DMS79 treated with DMSO at 0.1 percent for 48 hours (cell line): Measurements from ENCODE around the gene FRMD4A.
"Not testable (repeated sequence)": the region's sequence is repeated elsewhere in the genome, so short reads cannot be mapped to it uniquely, and the experiment has no call there.

ENCODE experiments used
- DNase-seq: peaks from one replicate; lab custom pipeline; 2025; lab: John Stamatoyannopoulos, UW

FRMD4A gene

DNA sequence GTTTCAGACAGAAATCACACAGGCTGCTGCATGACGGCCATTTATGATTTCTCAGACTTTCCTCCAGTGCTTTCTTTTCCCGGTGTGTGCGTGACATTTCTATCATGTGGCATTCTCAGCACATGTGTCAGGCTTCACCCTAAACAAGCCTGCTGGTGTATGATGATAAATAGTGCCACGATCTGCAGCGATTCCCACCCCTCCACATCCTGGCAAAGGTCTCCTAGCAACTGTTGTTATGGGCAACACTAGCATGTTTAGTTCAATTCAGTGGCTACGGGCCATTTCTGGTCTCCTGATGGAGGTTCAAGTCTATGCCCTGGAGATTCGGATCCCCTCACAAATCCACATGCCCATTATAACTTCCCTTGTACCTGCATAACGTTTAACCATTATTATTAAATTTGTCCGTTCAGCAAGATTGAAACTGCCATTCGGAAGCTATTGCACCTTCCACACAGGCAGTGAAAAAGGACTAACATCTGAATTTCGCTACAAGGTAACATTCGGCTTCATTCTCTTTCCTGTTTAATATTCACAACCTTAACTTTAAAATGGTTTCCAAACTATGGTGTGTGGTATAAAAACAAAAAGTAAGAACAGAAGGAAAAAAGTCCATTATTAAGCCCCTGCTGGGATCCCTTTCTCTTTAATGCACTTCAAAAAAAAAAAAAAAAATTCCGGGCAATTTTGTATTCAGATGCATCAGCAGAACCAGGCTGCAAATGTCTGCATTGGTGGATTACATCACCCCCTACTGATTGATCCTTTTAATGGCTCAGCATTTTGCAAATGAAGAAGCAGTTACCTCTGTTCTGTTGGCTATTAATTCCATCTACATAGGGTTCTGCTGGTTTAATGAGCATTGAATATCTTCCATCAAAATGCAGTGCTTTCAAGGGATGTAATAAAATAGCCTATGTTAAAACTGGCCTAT lies 90.2 kb downstream of the FRMD4A start:
- DNase-seq, result no peak

DNA sequence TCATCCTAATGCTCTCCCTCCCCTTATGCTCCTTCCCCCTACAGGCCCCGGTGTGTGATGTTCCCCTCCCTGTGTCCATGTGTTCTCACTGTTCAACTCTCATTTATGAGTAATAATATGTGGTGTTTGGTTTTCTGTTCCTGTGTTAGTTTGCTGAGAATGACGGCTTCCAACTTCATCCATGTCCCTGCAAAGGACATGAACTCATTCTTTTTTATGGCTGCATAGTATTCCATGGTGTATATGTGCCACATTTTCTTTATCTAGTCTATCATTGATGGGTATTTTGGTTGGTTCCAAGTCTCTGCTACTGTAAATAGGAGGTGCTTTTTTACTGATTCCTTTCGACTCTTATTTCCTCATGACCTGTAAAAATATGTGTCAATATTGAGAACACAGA lies 92.1 kb downstream of the FRMD4A start:
- DNase-seq, result not testable (repeated sequence)

DNA sequence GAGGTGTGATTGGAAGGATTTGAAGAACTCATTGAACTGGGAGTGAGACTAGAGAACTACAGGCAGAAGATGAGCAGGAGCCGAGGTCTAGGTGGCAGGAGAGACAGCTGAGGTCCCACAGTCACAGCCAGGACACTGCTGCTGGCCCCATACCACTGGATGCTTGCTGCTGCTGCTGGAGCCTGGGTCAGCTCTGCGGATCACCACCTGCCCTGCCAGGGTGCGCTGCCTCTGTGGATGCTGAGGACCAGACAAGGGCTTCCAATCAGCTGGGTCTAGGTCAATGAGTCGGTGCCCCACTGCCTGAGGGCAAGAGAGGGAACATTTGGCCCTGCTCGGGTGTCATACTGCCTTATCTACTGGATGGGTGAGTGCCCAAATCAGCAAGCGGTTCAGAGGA lies 94.4 kb downstream of the FRMD4A start:
- no peak for DNase-seq

DNA sequence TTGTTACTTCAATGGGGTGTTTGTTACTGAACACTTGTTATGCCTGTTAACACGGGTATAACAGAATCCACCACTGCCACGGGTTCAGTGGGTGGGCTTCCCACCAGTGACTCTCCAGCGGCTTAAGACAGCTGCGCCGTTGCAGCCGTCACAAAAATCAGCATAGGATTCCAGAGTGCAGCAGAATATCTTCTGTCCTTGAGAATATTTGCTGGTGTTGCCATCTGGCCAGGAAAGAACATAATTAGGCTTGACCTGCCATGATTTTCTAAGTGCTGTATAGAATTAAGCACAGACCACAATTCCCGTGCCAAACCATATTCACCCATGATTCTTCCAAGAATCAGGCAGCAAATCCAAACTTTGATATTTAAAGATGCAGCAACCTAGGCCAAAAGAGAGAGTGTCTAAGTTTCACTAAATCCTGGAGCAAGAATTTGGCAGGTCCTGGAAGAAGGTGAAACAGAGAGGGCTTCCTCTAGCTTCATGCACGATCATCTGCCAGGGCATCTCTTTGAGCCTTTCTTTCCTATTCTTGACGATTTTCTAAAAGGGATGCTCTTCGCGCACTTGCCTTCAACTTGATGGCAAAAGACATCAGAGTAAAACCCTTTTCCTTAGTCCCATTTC lies 95.0 kb downstream of the FRMD4A start:
- DNase-seq, result no peak

DNA sequence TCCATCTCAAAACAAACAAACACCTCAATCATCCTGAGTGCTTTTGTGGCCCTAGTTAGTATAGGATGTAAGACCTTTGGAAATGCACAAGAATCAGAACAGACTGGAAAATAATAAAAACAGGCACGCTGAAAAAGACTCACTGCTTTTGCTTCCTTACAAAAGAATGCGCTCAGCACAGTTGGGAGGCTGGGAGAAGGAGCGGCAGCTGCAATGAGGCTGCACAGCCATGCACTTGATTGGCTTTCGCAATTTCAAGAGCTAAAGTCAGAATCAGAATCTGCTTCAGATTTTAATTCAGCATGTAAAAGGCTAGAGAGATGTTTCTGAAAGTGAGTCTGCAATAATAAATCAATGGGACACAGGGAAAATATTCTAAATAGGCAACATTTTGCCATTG lies 97.2 kb downstream of the FRMD4A start:
- no peak for DNase-seq

DNA sequence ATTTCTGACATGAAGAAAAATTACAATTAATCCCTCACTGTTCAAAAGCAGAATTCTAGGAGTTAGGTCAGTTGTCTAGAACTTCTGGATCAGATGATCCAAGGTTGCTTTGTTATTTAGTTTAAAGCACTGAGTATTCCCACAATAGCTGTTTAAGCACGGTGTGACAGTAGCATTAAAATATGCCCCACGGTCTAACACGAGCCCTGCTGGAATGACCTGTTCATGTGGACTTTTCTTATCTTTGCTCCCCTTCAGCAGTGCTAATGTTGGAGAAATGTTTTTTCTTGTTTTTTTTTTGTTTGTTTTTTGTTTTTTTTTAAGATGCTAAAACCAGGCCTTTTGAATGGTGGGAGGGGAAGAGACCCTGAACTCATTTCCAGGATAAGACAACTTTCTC lies 101.9 kb downstream of the FRMD4A start:
- DNase-seq, result not testable (repeated sequence)

DNA sequence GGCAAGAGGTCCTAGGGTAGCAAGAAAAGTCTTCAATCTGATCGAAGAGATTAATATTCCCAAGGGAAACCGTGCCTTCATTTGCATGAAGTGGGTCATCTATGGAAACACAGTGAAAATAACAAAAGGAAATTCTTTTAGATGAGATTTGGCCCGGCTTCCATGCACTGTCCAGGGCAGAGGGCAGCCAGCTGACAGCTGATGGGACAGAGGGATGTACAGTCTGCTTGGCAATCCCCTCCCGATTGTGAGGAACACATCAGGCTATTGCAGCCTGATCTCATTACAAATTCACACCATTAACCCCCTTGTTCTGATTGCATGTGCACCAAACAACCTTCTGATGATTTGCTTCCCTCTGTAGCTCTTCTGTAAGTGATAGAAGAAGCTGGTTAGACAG lies 105.3 kb downstream of the FRMD4A start:
- no peak for DNase-seq

DNA sequence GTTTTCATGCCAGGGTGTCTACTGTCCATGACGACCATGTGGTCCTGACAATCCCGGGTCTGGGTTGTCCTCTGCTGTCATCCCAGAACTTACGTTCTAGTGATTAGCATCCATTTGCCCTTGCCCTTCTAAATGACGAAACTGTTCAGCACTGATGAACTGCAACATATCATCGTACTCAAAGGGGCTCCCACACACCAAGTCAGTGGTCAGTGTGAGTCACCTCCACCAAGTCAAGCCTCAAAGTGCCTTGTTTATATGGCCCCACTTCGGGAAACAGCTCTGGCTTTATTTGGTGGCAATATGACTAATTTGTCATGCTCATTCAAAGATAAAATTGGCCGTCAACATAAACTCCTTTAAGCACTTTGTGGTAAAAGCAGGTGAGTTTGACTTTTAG lies 110.7 kb downstream of the FRMD4A start:
- DNase-seq, result no peak

DNA sequence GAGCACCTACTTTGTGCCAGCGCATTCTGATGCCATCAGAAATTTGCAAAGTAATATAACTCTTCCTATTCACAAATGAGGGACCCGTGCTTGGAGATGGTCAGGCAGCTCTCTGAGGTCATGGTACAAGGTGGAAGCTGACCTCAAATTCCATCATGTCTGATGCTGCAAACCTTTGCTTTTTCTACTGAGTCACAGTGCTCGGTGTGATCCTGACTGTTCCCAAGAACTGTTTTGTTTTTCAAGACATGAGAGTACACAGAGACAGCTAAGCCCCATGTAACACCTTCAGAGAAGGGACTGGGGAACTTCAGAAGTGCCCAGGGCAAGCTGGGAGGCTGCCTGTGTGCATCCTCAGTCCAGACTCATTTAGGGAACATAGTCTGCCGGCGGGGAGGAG lies 111.3 kb downstream of the FRMD4A start:
- no peak for DNase-seq

DNA sequence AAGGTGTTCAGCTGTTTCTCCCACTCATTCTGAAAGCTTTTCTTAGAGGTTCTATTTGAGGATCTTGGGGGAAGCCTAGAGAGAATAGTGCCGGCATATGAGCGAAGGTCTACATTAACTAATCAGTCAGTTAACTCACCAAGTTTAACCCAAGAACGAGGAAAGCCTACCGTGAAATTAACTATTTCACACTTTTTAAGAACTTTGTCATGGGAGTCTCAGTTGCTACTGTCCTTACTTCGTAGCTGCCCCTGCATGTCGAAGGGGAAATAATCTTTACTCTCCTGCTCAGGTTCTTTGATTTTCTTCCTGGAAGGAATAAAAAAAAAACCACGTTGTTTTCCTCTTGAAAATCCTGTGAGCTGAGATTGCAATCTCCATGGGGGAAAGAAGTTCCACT lies 115.1 kb downstream of the FRMD4A start:
- DNase-seq, result no peak

DNA sequence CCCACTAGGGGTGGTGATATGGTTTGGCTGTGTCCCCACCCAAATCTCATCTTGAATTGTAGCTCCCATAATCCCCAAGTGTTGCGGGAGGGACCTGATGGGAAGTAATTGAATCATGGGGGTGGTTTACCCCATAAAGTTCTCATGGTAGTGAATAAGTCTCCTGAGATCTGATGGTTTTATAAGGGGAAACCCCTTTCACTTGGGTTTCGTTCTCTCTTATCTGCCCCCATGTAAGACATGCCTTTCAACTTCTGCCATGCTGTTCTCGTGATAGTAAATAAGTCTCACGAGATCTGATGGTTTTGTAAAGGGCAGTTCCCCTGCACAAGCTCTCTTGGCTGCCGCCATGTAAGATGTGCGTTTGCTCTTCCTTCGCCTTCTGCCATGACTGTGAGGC lies 117.0 kb downstream of the FRMD4A start:
- not testable (repeated sequence) for DNase-seq

DNA sequence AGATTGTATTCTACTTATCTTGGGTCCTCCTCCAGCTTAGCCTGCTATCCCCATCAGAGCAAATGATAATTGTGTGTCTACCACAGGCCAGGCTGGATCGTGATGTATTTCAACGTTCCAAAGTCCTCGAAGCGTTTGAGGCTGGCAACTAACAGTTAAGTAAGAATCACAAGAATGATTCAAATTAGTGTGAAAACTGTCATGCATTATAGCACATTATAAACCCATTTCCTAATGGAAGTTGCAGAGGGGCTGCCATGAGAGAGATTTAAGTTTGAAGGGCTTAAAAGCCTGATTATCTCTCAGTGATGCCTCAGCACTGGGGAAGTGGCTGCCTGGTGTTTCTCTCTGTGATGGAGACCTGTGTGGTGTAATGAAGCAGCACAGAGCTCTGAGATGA lies 119.1 kb downstream of the FRMD4A start:
- no peak for DNase-seq

DNA sequence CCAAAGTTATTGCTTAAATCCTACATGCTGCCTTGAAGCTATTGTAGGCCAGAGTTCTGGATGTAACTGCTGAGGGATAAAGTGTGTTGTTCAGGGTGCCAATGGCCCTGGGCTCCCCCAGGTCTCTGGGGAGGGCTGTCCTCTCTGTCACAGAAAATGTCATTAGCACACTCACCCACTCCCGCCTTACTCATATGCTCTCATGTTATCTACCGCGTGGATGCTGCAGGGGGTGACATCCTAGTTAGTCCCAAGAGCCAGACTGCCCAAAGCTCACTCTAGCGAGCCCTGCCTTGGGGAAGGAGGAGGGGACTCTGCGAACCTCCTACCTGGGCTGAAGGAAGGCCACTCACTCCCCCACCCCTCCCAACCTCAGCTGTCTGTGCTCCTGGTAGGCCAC lies 122.5 kb downstream of the FRMD4A start:
- DNase-seq, result no peak

DNA sequence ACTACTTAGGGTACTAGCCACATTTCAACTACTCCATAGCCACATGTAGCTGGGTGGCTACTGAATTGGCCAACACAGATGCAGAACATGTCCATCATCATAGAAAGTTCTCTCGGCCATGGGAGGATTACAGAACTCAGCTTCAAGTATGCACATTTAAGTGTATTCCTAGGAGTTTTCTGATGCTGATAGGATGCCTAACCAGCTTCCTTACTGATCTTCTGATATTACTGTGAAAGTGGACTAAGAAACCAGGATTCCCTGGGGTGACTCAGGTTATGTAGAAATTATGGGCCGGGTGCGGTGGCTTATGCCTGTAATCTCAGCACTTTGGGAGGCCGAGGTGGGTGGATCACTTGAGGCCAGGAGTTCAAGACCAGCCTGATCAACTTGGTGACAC lies 125.5 kb downstream of the FRMD4A start:
- no peak for DNase-seq

DNA sequence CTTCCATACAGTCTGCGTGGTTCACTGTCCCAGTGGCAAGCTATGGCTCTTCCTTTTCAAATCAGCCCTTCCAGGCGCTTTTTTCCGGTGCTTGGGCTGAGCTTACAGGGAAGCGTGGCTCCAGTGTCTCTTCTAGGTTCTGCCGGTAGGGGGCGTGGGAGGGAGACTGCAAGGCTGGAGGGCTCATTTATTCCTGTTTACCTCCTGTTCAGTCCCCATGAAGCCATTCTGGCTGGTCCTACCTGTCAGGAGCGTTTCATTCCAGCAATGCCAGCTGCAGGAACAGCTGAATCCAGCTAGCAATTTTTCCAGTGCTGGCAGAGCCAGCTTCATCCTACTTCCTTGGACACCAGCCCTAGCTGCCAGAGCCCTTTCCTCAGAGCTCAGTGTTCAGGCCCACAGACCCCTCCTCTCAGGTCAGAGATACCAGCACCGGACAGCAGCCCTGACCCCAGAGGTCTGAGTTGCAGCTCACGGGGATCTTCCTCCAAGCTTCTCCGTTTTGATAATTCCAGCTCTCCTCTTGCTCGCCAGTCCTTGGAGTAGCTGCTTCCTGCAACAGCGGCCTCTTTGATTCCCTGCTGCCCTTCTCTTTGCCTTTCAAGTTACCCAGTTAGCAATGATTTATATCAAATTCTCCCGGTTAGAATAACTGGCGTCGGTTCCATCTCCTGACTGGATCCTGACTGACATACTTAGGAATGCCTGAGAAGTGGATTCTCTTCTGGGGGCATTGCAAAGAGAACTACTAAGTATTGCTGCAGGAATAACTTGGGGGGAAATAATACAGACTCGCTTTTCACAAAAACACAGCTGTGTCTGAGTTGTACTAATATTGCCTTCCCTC lies 129.8 kb downstream of the FRMD4A start:
- no peak for DNase-seq

DNA sequence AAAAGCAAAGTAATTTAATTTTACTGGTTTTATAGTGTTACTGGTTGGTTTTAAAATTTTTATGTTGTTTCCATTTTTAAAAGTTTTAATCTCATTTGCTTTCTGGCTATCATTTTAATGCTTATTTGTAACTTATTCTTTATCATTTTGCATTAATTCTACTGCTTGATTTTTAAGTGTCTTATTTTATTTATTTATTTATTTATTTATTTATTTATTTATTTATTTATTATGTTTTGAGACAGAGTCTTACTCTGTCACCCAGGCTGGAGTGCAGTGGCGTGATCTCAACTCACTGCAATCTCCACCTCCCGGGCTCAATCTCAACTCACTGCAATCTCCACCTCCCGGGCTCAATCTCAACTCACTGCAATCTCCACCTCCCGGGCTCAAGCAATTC lies 131.6 kb downstream of the FRMD4A start:
- not testable (repeated sequence) for DNase-seq

DNA sequence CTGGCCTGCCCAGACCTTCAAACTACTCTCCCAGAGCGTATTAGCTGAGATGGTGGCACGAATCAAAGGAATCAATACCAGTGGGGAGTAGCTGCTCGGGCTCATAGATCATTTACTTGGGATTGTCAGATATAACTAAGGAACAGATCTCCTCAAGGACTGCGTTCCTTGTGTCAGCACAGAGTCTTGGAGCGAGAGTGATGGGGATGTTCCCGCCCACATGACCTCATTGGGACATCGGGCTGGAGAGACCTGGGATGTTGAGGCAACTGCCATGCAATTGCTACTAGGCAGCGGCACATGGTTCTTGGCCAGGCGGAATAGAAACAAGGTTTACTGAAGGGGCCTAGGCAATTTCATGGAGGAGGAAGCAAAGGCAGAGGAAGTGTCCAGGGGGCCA lies 132.6 kb downstream of the FRMD4A start:
- DNase-seq, result no peak

DNA sequence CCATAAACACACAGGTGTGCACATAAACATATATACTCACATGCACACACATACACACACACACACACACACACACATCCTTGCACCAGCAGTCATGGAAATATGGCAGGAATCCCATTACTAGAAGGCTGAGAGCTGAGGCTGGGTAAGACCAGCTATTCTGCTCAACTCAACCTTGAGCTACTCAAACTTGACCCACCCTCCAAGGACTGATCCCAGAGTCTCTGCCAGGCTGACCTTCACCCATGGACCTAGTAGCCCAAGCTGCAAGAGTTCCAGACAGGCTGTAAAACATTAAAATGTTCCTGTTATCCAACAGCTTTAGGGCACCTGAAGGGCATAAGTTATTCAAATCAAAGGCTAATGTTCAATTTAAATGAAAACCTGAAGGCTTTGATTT lies 134.6 kb downstream of the FRMD4A start:
- no peak for DNase-seq

DNA sequence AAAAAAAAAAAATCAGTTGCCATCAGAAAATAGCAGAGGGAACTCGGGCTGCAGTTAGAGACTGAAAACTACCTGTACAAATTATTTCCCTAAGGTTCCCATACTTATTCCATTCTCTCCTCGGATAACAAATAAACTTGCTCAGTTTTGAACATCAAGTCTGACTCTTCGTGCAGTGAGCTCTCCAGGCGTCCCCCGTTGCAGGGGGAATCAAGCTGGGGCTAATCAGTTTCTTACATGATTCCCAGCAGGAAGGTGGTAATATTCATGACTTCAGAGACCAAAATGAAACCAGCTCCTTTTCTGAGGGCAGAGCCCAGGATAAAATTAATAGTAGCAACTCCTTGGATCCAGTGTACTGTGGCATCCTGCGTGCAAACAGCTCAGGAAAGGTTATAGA lies 135.3 kb downstream of the FRMD4A start:
- DNase-seq, result no peak

DNA sequence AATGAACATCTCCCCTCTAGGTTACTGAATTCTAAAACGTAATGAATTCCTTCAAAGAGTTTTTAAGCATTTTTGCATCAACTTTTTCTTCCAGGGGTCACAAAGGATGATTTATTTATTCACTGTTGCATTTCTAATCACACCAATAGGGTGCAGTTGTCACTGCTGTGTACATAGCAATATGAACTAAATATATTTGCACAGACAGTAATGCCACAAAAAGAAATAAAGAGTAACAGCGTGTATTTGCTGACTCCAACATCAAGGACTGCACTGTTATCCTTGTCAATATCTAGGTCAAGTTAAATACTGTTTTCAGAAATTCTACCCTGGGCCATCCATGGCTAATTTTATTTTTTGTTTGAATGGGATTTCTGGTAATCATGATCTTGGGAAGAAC lies 138.0 kb downstream of the FRMD4A start:
- no peak for DNase-seq

DNA sequence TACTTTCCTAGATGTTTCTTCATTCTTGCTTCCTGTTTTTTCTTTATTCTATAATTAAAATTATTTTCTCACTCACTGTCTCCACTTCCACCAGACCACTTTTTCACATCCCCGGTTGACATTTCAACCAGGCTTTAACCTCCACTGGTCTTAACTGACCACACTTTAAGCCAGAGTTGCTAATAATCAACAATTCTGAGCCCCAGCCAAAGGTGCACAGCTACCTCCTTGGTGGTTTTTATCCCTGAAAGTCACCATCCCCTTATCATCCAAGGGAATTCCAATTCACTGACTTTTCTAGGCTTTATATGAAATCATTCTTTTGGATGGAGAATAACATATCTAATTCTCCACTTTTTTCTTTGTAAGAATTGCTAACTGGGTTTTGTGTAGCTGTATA lies 138.9 kb downstream of the FRMD4A start:
- DNase-seq, result no peak

DNA sequence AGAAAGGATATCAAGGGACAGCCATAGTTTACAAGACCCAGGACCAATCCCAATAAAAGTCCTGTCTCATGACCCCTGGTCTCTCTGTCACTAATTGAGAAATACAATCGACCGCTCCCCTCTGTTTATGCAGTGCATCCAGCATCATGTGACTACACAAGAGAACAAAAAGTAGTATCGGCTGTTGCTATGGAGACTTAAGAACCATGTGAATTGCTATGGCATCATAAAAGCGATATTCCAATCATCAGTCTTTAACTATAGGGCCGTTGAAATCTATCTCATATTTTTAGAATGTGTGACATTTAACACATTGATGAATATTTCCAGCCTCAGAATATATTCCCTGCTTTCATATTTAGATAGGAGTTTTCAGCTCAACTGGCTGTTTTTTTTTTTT lies 139.3 kb downstream of the FRMD4A start:
- DNase-seq, result no peak

DNA sequence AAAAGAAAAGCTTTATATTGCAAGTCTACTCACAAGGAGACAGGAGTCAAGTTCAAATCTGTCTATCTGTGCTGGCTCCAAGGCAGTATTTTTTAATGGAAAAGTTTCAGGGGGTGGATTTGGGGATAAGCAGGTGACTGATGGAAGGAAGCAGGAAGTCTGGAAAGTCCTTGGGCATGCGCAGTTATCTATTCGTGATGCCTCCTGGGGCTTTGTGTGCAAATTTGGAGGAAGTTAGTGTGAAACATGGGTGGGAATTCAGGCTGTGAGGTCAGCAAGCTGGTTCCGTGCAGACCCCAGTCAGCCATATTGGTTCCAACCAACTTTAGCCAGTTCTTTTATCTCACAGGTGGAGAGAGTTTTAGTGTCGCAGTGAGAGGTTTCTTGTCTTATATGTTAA lies 140.0 kb downstream of the FRMD4A start:
- no peak for DNase-seq
